ENCODE measurements around the gene TCF15. TPM values are rescaled to one million over a fixed set of nuclear protein-coding genes. Genes with fewer than 3 reads are reported as not detected.

The TCF15 gene
- total RNA-seq, 4 donors from 2014 or later: not detected

- peaks cover 62% of the 10 kb centered on the region for H3K27me3 ChIP-seq
- no peak overlapping the region for H3K27ac ChIP-seq
- no peak for DNase-seq
- 82% methylated on average over 4 of the region's 4 CpGs; no CpG with 5 or more reads in 1 of the 2 donors for WGBS, 2 donors (ENCODE audit: low coverage in 1 of 2)
- intact Hi-C loops (cut with DNase I; ENCODE audit: low total_unique reads): no loop called here
- H3K4me1 ChIP-seq: no peaks in the 10 kb centered on the region
- H3K36me3 ChIP-seq: no peaks in the 10 kb centered on the region
- no peak overlapping the region for H3K4me3 ChIP-seq
- in situ Hi-C loops (cut with MboI; ENCODE audit: low pct_ligation_motif_present in 1 of 4, low pct_unique_long_range_greater_than_20kb in 1 of 4, low sequenced_read_pairs in 3 of 4): no loop called here
- TF ChIP-seq EP300 (IDR thresholded peaks at IDR 0.05; ENCODE audit: low read depth): no peak
- TF ChIP-seq POLR2A (IDR thresholded peaks at IDR 0.05): no peak
- no peak for TF ChIP-seq POLR2AphosphoS5 (IDR thresholded peaks at IDR 0.05)
- TF ChIP-seq CTCF (IDR thresholded peaks at IDR 0.05): no peak
- H3K9me3 ChIP-seq: peaks cover 0 to 10% of the 10 kb centered on the region in 2 donors
Measured at GRCh38 chr20:617934-618690, 8.0 kb upstream of the TCF15 start.

GRCh38 chr20:615514-615913, 5.4 kb upstream of the TCF15 start:
- H3K9me3 ChIP-seq: peaks cover 0 to 10% of the 10 kb centered on the region in 2 donors
- H3K4me1 ChIP-seq: peaks cover 0 to 7% (median 1%) of the 10 kb centered on the region in 4 donors
- DNase-seq: no peak
- intact Hi-C loops (cut with DNase I; ENCODE audit: low total_unique reads): no loop called here
- in situ Hi-C loops (cut with MboI; ENCODE audit: low pct_ligation_motif_present in 1 of 4, low pct_unique_long_range_greater_than_20kb in 1 of 4, low sequenced_read_pairs in 3 of 4): no loop called here
- peaks cover 71% of the 10 kb centered on the region for H3K27me3 ChIP-seq
- no peaks in the 10 kb centered on the region for H3K36me3 ChIP-seq
- H3K4me3 ChIP-seq: no peak overlapping the region
- no peak for TF ChIP-seq POLR2AphosphoS5 (IDR thresholded peaks at IDR 0.05)
- no peak for TF ChIP-seq EP300 (IDR thresholded peaks at IDR 0.05; ENCODE audit: low read depth)
- TF ChIP-seq POLR2A (IDR thresholded peaks at IDR 0.05): no peak
- no peak for TF ChIP-seq CTCF (IDR thresholded peaks at IDR 0.05)
- 67 to 69% methylated on average over 3 to 4 of the region's 4 CpGs for WGBS, 2 donors (ENCODE audit: low coverage in 1 of 2)
- H3K27ac ChIP-seq: no peak overlapping the region

- TF ChIP-seq CTCF (IDR thresholded peaks at IDR 0.05) (no peak), POLR2AphosphoS5 (IDR thresholded peaks at IDR 0.05) (no peak), POLR2A (IDR thresholded peaks at IDR 0.05) (no peak), EP300 (IDR thresholded peaks at IDR 0.05; ENCODE audit: low read depth) (no peak)
- H3K27ac ChIP-seq: no peak overlapping the region
Measured at GRCh38 chr20:611843-612185, 1.7 kb upstream of the TCF15 start.

GRCh38 chr20:611047-611842, 1.1 kb upstream of the TCF15 start:
- Histone ChIP-seq H3K9me3 (no peaks in the 10 kb centered on the region), H3K4me3 (no peak overlapping the region), H3K27me3 (peaks cover 70% of the 10 kb centered on the region), H3K4me1 (peaks cover 0 to 7% (median 3%) of the 10 kb centered on the region in 4 donors), H3K27ac (no peak overlapping the region), H3K36me3 (no peaks in the 10 kb centered on the region)
- in situ Hi-C loops (cut with MboI; ENCODE audit: low pct_ligation_motif_present in 1 of 4, low pct_unique_long_range_greater_than_20kb in 1 of 4, low sequenced_read_pairs in 3 of 4): no loop called here
- WGBS, 2 donors (ENCODE audit: low coverage in 1 of 2): 28 to 48% methylated on average over 5 to 24 of the region's 24 CpGs
- intact Hi-C loops (cut with DNase I; ENCODE audit: low total_unique reads): no loop called here
- TF ChIP-seq EP300 (IDR thresholded peaks at IDR 0.05; ENCODE audit: low read depth) (no peak), CTCF (IDR thresholded peaks at IDR 0.05) (no peak), POLR2AphosphoS5 (IDR thresholded peaks at IDR 0.05) (no peak)
- DNase-seq: no peak

More at GRCh38 chr20:611843-612185, 1.7 kb upstream of the TCF15 start:
- Histone ChIP-seq H3K36me3 (no peaks in the 10 kb centered on the region), H3K27me3 (peaks cover 70% of the 10 kb centered on the region), H3K4me3 (no peak overlapping the region), H3K4me1 (peaks cover 0 to 7% (median 3%) of the 10 kb centered on the region in 4 donors), H3K9me3 (no peaks in the 10 kb centered on the region)
- WGBS, 2 donors (ENCODE audit: low coverage in 1 of 2): 26% methylated on average over 8 of the region's 8 CpGs; no CpG with 5 or more reads in 1 of the 2 donors
- in situ Hi-C loops (cut with MboI; ENCODE audit: low pct_ligation_motif_present in 1 of 4, low pct_unique_long_range_greater_than_20kb in 1 of 4, low sequenced_read_pairs in 3 of 4): no loop called here
- intact Hi-C loops (cut with DNase I; ENCODE audit: low total_unique reads): no loop called here
- DNase-seq: no peak

All from transverse colon (tissue), 4 donors.